GM21576 (cell line): ENCODE data around the gene CCNL2.

Source experiments
- ATAC-seq: cut with Tn5 transposase; IDR thresholded peaks from one replicate; pipeline ENCODE4 v1.9.1; 2021; ENCODE audit warnings: mild to moderate bottlenecking, moderate library complexity; ENCODE audit not compliant: unreplicated experiment

The CCNL2 gene

DNA sequence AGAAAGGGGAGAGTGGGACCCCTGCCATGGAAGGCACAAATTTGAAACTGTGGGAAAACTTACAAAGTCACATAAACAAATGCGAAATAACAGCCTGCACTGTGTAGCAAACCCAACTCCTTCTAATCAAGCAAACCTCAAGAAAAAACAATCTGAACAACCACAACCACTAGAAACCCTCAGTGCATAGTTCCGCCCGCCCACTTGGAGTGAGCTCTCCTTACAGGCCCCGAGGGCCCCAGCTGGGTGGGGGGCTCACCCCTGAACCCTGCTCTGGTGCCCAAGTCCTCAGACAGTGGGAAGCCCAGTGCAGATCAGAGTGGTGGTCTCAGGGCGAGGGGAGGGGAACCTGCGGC is 39.8 kb downstream of the CCNL2 start:
- no peak for ATAC-seq

DNA sequence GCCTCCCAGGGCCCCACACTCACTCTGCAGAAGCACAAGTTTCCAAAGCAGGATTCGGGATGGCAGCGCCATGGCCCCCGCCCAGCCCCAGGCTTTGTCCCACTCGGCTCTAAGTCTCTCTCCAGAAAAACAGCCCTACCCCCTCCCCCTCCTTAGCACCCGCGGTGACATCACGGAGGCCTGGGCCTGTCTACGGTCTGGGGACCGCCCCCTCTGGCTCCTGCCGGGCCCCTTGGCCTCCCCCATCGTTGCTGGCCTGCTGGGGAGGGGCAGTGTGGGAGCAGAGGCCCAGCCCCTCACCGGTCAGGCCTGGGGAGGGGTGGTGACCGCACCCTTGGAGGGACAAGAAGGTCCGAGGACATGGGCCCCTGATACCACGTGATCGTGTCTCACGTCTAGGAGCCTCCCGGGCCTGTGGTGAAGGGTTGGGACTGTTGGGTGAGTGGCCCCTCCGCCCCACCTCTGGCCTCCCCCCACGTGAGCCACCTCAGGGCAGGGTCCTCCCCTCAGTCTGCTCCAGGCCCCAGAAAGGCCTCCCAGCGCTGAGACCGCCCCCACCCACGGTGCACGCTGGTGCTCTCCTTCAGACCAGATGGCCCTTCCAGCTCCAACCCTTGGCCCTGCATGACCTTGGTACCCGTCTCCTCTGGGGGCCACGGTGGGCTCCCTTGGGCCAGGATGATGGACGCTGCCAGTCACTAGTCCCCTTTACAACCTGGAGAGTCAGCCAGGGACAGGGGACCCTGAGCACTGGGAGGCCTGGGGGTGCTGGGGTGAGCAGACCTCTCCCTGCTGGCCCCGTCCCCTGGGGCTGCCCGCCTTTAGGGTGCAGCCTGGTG is 40.5 kb downstream of the CCNL2 start, which contains the start of gene MXRA8:
TSS of gene MXRA8 (minus strand) at position 123 of the 839 bp plus-strand sequence. CDS start at position 72, 51 bp downstream.
- no peak for ATAC-seq

DNA sequence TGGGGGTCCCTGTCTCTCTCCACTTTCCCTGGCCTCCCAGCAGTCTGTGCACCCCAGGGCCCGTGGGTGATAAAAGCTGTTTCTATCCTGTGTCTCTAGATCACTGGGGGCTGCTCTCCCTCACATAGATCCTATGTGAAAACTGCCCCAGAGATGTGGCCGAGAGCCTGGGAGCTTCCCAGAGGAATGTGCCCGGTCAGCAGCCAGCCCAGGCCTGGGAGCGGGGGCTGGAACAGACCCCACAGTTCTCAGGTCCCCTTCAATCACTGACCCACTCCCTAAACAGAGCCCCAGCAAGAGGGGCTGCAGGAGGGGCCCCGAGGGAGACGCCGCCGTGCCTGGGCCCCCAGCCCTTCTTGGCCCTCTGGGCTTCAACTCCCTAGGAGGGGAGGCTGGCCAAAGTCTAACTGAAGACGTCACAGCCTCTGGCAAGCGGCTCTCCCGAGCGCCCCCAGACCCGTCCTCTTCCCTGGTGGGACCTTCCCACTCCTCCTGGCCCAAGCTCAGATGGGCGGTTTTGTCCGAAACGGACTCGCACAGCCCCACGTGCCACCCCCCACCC is 41.2 kb downstream of the CCNL2 start:
- no peak for ATAC-seq

DNA sequence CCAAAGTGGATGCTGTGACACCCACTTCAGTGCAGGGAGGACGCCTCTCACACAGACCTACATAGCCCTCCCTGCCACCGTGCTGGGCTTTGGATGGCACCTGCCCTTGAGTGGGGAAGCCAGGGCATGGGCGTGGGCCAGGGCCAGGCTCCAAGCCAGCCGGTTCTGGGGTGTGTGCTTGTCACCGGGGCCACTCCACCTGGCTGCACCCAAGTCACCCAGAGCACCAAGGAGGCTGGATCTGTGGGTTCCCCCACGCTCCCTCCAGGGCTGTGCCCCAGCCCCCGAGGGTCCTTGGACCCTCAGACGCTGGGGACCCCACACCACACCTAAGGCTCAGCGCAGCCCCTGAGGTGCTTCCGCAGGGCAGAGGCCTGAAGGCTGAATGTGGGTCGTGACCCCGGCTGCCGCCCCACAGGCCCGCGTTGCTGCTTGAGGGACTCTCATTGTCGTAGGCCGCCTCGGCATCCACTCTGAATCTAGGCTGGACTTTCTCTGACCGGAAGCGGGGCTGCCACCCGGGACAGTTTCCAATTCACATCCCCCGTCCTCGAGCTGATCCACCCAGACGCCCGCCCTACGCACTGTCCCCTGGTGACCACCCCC is 42.2 kb downstream of the CCNL2 start:
- no peak for ATAC-seq

DNA sequence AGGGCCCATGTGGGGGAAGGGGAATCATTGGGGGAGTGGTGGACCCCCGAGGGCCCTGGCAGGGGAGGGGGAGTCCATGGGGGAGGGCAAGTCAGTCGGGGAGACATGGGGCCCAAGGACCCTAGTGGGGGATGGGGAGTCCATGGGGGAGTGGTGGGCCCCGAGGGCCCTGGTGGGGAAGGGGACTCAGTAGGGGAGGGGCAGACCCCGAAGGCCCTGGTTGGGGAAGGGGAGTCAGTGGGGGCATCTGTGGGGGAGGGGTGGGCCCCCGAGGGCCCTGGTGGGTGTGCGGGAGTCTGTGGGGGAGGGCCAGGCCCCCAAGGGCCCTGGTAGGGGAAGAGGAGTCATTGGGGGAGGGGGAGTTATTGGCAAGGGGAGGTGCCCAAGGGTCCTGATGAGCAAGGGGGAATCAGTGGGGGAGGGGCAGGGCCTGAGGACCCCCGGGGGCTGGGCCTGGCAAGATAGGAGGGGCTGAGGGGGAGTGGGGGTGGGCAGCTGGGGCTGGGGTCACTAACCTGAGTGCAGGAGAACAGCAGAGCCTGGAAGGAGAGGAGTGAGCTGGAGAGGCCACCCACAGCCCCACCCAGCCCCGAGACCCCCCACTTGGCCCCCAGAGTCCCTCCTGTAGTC is 42.9 kb downstream of the CCNL2 start:
- ATAC-seq: no peak

DNA sequence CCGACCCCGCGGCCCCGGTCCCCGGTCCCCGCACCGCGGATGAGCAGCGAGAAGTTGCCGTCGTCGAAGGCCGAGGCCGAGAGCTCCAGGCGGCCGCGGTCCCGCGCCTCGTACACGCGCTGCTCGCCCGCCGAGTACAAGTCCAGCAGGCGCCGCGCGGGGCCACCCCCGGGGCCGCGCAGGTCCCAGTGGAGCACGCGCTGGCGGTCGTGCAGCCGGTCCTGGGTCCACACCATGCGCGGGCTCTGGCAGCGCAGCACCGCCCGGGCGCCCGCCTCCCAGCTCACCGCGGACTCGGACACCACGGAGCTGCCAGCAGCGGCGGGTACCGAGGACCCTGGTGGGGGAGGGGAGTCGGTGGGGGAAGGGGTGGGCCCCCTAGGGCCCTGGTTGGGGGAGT is 43.7 kb downstream of the CCNL2 start:
- no peak for ATAC-seq

DNA sequence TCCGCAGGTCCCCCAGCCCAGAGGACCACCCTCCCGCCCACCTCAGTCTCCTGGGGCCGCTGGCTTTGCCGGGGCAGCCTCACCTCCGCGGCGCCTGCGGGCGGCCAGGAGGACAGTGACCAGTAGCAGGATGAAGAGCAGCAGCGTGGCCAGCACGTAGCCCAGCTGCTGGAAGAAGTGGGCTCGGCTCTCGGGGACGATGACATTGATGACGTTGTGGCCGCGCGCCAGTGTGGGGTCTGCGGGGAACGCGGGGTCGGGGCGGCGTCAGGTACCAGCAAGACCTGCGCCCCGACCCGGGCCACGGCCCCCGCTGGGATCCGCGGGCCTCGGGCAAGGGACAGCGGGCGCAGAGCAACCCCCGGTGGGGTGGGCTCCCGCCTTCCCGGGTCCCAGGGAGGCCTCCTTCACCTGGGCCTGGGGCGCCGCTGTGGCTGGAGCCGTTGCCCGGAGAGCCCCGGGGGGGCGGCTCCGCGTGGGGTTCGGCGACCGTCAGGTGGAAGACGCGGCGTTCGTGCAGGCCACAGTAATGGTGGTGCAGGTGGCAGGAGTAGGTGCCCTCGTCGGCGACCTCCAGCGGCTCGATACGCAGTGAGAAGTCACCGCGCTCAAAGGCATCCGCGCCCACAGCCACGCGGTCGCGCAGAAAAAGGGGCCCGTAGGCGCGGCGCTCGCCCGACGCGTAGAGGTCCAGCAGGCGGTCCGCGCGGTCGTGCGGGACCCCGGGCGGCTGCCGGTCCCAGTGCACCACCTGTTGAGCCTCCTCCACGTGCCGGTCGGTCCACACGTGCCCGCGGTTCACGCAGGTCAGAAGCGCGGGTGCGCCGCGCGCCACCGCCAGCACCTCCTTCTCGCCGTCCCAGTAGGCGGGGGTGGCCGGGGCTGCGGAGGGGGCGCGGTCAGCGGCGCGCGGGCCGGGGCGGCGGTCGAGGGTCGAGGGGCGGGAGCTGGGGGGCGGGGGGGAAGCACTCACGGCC is 44.6 kb downstream of the CCNL2 start:
- no peak for ATAC-seq

DNA sequence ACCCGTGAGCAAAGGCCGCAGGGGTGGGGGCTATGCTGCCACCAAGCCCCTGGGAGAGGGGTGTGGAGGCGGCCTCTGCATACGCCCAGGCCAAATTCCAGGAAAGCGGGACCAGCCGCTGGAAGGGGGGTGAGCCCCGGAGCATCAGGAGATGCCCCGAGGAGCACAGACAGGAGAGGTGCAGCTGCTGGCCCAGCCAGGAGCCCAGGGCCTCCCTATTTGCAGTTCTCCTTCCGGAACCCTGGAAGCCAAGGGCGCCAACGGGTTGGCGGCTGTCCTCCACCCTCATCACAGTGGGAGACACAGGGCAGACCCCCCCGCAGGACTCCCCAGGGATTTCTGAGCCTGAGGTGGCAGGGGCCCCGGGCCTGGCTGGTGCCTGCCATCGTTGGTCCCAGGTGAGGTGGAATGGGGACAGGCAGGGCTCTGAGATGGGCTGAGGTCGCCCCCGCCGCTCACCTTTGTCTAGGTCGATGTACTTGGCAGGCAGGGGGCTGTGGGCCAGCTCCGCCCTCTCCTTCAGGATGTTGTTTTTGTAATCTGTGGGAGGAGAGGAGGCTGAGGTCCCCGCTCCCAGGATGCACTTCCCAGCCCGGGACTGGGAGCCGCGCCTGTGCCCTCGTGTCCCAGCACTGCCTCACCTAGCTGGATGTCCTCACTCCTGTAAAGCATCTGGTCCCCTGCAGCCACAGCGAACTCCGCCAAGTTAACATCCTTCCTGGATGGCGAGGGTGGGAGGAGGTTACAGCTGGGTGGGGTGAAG is 45.6 kb downstream of the CCNL2 start:
- ATAC-seq: no peak

DNA sequence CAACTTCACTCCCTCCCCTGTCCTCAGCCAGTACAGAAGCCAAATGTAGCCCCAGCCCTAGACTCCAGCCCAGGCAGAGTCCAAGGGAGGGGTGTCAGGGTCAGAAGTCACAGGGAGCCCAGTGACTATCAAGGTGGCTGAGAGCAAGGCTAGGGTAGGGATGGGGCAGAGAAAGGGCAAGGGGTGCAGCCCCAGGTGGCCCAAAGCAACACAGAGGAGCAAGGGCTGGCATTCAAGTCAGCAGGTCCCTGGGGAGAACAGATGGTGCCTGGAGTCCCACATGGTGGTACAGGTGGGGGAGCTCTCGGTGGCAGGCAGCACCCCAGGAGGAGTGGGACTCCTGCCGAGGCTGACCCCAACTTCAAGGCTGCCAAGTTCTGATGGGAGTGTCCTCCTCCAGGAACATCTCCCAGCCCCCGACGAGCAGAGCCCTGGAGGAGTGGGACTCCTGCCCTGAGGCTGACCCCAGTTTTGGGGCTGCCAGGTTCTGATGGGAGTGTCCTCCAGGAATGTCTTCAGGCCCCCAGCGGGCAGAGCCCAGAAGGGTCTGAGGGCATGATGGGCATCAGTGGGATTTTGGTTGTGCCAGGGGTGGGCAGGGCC is 46.2 kb downstream of the CCNL2 start:
- no peak for ATAC-seq

DNA sequence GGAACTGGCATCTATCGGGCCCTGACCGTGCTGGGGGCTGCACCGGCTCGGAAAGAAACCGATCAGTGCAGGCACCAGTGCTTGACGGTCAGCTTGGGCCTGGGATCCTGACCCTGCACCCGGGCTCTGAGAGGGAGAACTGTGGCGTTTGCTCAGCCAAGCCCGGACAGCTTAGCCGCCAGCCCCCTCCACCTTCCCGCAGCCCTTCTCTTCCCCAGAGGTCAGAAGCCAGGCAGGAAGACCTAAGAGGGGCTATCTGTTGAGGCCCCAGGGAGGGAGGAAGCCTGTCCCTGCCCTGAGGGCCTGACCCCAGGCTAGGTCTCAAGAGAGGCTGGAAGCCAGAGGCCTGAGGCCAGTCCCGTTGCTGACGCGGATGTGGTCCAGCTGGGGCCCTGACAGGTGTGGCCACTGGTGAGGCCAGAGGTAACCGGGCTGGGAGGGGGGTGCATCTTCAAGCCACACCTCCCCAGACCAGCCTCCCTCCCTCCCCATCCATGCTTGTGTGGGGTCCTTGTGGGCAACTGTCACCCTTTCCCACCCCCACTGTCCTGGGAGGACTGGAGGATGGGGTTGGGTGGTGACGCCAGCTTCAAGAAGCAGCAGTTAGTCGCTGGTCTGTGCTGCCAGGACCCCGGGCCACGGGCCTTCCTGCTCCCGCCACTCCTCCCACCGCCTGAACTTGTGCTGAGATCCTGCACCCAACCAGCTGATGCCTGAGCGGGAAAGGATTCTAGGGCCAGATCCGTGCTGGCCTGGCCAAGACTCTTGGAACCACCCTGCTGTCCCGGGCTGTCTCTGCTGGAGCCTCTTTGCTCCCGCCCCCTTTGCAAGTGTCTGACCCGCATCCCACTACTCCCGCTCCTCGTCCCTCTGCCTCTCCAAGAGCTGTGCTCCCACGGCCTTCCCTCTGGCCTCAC is 47.4 kb downstream of the CCNL2 start:
- no peak for ATAC-seq

DNA sequence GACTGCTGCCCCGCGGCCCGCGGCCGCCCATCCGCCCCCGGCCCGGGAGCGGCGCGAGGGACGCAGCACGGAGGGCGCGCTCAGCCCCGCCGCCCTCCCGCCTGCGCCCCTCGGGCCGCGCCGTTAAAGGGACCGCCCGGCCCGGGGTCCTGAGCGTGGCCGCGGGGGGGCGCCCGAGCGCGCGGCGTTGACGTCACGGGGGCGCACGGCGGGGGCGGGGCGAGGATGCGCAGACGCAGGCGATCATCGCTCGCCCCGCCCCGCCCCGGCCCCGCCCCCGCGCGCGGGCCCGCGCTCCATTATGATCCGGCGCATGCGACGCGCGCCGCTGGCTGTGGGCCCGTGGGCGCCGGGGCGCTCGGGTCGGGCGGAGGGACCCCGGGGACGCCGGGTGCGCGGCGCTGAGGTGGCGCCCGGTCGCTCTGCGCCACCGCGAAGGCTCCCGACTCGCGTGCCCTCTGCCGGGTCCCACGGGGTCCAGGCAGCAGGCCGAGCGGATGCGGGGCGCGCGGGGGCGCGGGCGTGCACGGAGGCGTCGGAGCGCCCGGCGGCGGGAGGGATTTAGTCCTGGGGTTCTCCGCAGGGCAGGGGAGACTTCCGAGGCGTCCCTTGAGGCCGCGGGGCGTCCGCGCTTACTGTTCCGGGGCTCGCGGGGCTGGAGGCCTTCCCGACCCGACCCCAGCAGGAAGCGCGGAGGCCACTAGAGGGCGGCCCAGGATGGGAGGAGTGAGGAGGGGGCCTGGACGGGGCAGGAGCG is 49.7 kb downstream of the CCNL2 start, which contains the start of gene DVL1:
TSS of gene DVL1 (minus strand) at position 163 of the 757 bp plus-strand sequence. CDS start 353 bp downstream, outside the sequence.
- ATAC-seq: peak; percentile 49

DNA sequence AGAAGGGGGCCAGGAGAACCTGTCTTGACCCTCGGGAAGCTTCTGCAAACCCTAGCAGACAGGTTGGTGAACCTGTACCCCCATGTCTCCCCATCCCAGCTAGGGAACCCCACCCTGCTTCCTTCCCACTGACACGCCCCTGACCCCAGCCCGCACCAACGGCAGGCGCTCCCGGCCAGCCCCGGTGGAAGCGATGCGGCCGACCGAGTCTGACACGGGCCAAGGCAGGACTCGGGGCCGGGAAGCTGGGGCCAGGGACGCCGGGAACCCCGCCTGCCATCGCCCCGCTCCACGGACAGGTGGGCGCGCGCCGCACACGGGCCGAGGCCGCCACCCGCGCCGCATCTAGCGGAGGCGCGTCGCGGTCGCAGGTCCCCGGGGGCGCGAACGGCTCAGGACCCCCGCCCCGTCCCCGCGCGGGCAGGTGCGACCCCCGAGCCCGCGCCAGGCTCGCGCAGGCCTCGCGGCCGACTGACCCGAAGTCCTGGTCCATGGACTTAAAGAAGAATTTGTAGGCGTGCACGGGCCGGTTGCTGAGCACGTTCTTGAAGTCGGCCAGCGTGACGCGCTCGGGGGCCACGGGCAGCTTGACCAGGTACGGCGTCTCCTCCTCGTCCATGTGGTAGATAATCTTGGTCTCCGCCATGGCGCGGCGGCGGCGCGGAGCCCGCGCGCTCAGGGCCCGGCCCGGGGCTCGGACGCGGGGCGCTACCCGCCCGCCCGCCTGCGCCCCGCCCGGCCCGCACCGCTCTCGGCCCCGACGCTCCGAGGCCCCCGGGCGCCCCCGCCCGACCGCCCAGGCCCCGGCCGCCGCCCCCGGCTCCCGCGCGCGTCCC is 50.5 kb downstream of the CCNL2 start:
- peak; percentile 31 for ATAC-seq

DNA sequence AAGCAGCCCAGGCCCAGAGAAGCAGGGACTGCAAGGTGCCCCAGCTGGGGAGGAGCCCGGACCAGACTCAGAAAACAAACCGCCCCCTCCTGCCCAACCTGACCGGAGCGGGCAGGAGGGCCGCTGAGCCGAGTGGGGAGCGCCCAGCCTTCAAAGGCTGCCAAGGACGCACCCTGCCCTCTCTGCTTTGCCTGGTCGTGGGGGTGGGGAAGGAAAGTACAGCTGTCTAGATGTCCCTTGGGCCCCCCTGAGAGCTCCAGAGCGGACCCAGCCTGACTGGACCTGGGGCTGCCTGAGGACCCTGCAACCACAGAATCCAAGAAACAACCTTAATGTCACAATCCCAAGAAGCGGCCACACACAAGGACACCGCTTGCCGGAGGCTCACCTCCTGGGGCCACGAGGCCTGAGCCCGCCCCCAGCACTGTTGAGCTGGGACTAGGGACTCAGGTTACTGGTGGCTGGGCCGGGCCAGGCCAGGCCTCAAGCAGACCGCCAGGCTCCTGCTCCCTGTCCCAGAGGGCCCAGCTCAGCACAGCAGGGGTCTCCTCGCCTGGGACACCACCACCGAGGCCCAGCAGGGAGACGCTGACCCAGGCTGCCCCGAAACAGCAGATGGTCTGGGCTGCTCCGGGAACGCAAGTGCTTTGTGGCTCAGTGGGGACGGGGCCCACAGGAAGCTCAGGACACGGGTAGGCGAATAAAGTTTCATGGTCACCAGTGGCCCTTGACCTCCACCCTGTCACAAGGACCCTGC is 51.3 kb downstream of the CCNL2 start:
- no peak for ATAC-seq

DNA sequence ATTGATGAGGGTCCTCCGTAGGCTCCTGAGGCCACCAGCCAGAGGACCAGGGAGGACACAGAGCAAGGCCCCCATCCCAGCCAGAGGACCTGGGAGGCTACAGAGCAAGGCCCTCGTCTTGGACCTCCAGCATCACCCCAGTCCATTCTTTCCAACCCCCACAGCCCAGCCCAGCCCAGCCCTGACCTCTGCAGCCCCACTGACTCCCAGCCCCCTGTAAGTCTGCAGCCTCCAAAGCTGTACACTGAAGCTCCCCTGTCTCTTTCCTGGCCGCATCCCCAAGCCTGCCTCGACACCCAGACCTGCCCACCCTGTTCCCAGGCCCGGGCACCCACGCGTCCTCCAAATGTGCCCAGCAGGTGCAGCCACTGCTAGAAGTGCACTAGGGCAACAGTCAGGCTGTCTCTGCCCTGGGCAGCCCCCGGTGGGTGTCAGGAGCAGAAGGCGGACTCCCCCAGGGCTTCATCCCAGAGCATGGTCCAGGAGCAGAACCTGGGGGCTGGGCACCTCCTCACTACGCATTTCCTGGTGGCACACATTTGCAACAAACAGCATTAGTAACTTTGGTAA is 52.0 kb downstream of the CCNL2 start:
- no peak for ATAC-seq

DNA sequence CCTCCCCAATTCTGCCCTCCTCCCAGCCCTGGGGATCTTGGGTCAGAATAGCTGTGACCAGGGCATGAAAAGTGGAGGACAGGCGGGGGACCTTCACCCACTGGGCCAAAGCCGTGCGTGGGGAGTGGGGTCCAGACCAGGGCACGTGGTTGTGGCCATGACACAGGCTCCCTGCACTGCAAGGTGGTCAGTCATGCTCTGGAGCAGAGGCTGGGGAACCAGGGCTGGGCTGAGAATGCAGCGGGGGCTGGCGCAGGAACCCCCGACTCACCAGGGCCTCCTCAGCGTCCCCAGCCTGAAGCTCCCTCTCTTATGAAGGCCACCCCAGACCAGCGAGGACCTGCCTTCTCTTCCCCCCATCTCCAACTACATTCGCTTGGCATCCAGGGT is 52.6 kb downstream of the CCNL2 start:
- no peak for ATAC-seq
